Ishikawa (cell line): ENCODE measurements around the gene TMEM79.
A peak's percentile ranks its signal among the peaks of the same experiment; 100 is the strongest.

Source experiments
- CEBPB ChIP-seq: IDR thresholded peaks from 2 replicates; pipeline ENCODE4 v1.6.1; 2012
- CREB1 ChIP-seq: IDR thresholded peaks from 2 replicates; pipeline ENCODE4 v1.6.1; 2012; ENCODE audit warnings: low read depth
- EGR1 ChIP-seq: IDR thresholded peaks from 2 replicates; pipeline ENCODE4 v1.6.1; 2012
- EP300 ChIP-seq: IDR thresholded peaks from 2 replicates; pipeline ENCODE4 v1.6.1; 2012; ENCODE audit warnings: borderline replicate concordance
- FOXM1 ChIP-seq: IDR thresholded peaks from 2 replicates; pipeline ENCODE4 v1.6.1; 2012; ENCODE audit warnings: low read depth, borderline replicate concordance
- MAX ChIP-seq: IDR thresholded peaks from 2 replicates; pipeline ENCODE4 v1.6.1; 2012
- NFIC ChIP-seq: IDR thresholded peaks from 2 replicates; pipeline ENCODE4 v1.6.1; 2012
- RAD21 ChIP-seq: IDR thresholded peaks from 2 replicates; pipeline ENCODE4 v1.6.1; 2012; ENCODE audit warnings: low read depth
- REST ChIP-seq: IDR thresholded peaks from 2 replicates; pipeline ENCODE4 v1.6.1; 2012; ENCODE audit warnings: low read depth, mild to moderate bottlenecking
- TAF1 ChIP-seq: IDR thresholded peaks from 2 replicates; pipeline ENCODE4 v1.6.1; 2012; ENCODE audit warnings: low read depth, mild to moderate bottlenecking
- TCF12 ChIP-seq: IDR thresholded peaks from 2 replicates; pipeline ENCODE4 v1.6.1; 2012; ENCODE audit warnings: low read depth
- TEAD4 ChIP-seq: IDR thresholded peaks from 2 replicates; pipeline ENCODE4 v1.6.1; 2012
- USF1 ChIP-seq: IDR thresholded peaks from 2 replicates; pipeline ENCODE4 v1.6.1; 2012
- YY1 ChIP-seq: IDR thresholded peaks from 2 replicates; pipeline ENCODE4 v1.6.1; 2012; ENCODE audit warnings: low read depth
- ZBTB7A ChIP-seq: IDR thresholded peaks from 2 replicates; pipeline ENCODE4 v1.6.1; 2012; ENCODE audit warnings: low read depth

TMEM79 gene

GRCh38 chr1:156293098-156293434 lies 8.9 kb downstream of the TMEM79 start:
- TF ChIP-seq YY1 (no peak), CREB1 (no peak), TEAD4 (no peak), NFIC (no peak), TAF1 (no peak), TCF12 (no peak), EGR1 (no peak), FOXM1 (no peak), CEBPB (no peak), REST (no peak), ZBTB7A (no peak), RAD21 (no peak)

GRCh38 chr1:156293895-156294294 lies 9.8 kb downstream of the TMEM79 start:
- TF ChIP-seq TAF1 (no peak), FOXM1 (no peak), REST (no peak), ZBTB7A (no peak), CEBPB (no peak), EP300 (no peak), TEAD4 (no peak), RAD21 (no peak), YY1 (no peak), EGR1 (no peak), USF1 (no peak), NFIC (no peak)

- TF ChIP-seq USF1 (peak; percentile 98), YY1 (no peak), ZBTB7A (peak; percentile 32; the same call in 1 of the 2 replicates), TEAD4 (0 out of 2 replicates have a peak, but pooled peaks have one; percentile 18), NFIC (peak; percentile 38)
These were observed 11.3 kb downstream of the TMEM79 start, which contains the start of gene GLMP for GRCh38 chr1:156295391-156295947. TSS of gene GLMP (minus strand) at chr1:156295679. CDS start at chr1:156295645, 34 bp downstream.

GRCh38 chr1:156298852-156299357 lies 14.8 kb downstream of the TMEM79 start, which contains the start of gene VHLL:
TSS of gene VHLL (minus strand) at chr1:156299307. CDS start at chr1:156299189, 118 bp downstream.
- TF ChIP-seq ZBTB7A (no peak), TEAD4 (no peak), NFIC (no peak), MAX (no peak), EP300 (no peak), EGR1 (no peak), REST (no peak), YY1 (no peak), TAF1 (no peak), RAD21 (no peak), TCF12 (no peak), USF1 (no peak), CREB1 (no peak), FOXM1 (no peak)
